HG03571 (cell line): ENCODE measurements around the gene SLC9A9.
A peak's percentile ranks its signal among the peaks of the same experiment; 100 is the strongest.

Experiments used
- ATAC-seq: cut with Tn5 transposase; IDR thresholded peaks from one replicate; pipeline ENCODE4 v1.9.1; 2021; ENCODE audit not compliant: unreplicated experiment

SLC9A9 gene

DNA sequence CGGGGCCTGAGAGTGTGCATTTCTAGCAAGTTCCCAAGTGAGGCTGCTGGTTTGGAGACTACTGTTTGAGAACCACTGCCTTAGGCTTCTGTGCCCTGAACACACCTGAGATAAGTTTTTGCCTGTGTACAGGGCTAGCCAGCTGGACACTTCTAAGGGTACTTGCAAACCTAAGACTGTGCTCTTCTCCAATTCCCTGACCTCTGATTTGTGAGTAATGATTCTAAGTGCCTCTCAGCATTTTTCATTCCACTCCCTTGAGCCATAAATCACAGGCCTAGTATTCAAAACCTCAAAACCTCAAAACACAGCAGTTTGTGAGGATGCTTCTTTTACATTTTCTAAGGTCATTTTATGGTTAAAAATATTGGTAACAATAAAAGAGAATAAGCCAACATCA, 580.3 kb downstream of the SLC9A9 start:
- no peak for ATAC-seq

DNA sequence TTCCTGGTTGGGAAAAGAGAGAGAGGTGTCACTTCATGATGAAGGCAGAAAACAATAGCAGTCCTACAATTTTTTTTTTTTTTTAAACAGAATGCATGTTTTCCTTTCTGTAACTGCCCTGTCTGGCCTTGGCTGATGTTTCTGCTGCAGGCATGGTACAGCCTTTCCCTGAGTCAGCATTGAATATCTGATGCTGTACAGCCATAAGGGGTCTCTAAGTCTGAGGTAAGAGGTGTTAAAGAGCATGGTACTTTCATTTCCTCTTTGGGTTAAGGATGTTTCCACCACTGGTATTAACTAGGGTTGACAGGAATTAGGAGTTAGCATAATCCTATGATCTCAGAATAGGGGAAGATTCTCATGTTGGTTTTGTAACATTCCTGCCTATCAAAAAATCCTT, 581.3 kb downstream of the SLC9A9 start:
- ATAC-seq, result peak; percentile 58

DNA sequence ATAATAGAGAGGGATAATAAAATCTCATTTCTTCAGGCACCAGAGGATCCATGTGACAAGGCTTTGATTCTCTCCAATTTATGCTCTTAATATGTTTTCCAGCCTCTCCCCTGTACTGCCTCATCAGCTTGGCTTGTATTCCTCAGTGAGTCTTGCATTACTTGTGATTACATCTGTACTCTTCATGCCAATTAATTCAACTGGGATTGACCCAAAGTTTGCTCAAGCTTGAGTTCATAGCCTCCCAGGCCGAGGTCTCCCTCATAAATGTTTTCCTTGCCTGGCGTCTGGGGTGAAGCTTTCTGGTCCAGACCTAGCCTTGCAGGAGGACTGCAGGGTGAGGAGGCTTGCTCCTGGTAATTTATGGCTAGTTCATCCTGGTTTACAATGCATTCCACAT, 581.8 kb downstream of the SLC9A9 start:
- no peak for ATAC-seq

DNA sequence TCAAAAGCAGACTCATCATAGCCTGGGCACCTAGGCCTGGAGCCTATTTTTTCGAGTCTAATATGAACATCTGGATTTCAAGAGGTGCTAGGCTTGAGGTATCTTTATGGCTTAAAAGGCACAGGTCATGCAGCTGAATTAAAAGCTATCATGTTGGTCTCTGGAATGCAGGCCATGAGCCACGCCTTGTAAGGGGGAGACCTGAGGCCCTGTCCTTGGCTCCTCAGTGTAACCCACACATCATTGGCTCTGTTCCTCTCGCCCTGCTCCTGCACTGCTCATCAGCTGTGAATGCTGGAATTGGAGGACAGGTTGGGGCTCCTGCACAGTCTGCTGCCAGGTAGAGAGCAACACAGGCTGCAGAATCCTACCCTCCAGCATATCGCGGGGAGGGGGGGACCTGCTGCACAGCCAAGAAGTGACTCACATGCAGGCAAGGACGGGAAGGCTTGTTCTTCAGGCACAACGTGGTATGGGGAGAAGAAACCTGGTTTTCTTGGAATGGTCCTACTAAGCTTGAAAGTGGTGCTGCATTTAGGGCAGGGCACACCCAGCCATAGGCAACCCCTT, 582.7 kb downstream of the SLC9A9 start:
- no peak for ATAC-seq

DNA sequence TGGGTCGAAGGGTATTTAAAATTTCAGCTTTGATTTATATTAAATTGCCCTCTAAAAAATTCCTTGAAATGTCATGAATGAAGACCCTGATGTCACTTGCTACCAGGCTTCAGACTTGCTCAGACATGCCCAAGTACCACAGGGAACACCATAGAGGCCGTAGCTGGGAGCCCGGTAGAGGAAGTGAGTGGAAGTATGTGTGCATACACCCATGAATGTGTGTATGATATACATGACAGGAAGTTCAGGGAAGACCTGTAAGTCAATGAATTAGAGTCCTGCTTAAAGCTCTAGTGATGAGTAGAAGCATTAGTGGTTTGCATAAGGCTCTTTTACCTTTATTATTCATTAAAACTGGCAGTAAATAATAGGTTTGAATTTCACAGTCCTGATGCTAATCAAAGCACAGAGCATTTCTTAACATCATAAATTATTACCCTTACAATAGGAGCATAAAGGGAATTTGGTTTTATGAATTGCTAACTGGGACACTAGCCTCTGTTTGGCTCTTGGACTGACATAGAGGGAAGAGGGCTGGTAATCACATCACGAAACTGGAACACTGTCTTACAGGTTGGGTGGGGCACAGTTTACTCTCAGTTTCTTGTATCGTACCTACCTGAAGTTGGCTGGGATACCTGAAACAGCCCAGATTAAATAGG, 584.3 kb downstream of the SLC9A9 start:
- ATAC-seq, result no peak

DNA sequence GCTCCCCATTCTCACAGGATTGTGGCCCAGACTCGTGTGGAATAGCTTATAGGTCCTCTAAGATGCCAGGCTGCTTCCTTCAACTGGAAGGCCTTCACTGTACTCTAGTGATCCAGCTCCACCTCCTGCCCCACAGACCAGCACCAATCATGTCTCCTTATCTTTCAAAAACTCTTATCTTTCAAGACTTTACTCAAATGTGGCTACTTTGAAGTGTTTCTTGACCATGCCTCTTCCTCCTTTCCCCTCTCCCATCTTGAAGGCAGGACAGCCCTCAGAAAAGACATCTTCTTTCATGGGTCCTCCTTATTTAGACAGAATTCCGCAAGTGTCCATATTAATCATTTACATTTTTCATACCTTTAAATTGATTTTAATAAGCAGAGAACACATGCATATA, 586.4 kb downstream of the SLC9A9 start:
- no peak for ATAC-seq

DNA sequence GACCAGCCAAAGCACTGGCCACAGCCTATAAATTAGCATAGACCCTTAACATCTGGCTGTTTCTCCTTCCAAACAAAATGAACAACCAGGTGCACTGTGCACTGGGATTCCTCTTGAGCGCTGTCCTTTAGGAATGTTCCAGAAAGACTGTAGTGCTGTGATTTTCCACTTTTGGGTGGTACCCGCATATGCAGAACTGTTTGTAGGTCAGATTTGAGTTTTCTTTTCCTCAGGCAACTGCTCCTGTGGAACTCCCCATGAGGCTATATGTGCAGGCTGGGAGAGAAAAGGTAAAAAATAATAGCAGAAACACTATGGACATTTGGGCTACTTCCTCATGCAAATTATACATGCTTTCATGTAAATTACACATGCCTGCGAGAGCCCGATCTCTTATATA, 589.6 kb downstream of the SLC9A9 start:
- ATAC-seq, result no peak

DNA sequence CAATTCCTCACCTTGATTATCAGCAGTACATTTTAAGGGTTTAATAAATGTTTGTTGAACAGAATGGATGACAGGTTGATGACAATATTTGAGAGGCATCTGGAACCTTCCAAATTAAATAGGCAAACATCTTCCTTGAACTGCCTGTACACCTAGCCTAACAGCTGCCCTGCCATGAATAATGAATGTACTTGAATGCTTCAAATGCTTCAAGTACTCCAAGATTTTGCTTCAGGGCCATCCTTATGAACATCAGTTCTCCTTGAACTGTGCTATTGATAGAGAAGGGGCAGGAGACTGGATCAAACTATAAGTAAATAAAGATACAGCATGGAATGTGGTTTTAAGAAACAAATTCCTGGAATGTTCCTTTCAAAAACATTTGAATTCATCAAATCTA, 591.9 kb downstream of the SLC9A9 start:
- no peak for ATAC-seq

DNA sequence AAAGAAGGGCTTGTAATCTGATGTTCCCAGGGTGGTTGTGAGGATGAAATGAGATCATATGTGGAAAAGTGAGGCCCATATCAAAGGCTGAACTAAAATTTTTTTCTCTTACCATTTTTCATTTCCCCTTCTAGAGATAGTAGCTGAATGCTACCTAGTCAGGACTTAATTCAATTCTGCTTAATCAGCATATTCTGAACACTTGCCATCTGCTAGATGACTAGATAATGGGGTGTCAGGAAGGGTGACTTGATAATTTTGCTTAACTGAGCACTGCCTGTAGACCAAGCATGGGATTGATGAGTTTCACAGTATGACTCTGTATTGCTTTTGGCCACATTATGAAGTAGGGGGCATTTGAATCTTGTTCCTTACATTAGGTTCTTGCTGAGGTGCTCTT, 592.5 kb downstream of the SLC9A9 start:
- ATAC-seq, result no peak

DNA sequence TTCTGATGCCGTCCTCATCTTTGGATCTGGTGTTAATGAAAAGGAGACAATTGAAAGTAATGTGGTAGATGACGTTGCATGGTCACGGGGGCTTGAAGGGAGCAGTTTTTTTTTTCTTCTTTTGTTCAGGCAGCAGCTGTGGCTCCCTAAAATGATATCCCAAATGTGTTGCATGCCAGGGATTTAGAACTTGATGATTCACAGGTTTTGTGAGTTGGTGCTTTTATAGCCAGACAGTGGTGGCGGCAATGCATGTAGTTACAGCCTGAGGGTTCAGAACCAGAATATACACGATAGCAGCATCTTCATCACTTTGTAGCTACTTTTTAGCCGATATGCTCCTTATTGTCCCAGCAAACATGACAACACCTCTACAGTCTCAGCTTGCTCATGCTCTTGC, 595.3 kb downstream of the SLC9A9 start:
- no peak for ATAC-seq

DNA sequence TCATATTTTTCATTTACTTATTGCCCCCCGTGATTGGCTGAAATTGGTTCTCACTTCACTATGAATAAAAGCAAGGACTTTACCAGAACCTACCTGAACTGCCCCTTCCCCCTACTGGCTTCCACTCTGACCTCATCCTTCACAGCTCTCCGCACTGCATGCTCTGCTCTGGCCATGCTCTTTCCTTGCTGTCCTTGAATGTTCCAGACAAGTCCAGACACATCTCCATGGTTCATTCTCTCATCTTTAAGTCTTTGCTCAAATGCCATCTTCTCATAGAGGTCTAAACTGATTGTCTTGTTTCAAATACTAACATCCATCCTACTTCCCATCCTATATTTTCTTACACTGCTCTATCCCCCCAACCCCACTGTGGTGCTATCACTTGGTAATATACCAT, 599.3 kb downstream of the SLC9A9 start:
- no peak for ATAC-seq

DNA sequence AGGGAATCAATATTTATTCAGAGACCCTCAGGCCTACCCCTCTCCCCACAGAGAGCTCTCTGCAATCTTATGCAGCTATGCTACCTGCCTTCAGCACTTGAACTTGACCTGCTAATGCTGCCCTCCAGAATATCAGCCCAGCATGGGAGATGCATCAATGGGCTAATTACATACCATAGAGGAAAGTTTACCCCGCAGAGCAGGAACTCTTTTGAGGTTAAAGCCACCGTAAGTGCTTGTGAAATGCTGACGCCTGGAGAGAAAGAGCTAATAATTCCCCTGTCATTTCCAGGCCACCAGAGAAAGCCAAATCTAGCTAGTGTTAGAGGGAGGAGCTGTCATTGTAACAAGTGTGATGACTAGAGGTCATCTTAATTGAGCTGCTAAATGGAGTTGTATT, 601.2 kb downstream of the SLC9A9 start:
- no peak for ATAC-seq

DNA sequence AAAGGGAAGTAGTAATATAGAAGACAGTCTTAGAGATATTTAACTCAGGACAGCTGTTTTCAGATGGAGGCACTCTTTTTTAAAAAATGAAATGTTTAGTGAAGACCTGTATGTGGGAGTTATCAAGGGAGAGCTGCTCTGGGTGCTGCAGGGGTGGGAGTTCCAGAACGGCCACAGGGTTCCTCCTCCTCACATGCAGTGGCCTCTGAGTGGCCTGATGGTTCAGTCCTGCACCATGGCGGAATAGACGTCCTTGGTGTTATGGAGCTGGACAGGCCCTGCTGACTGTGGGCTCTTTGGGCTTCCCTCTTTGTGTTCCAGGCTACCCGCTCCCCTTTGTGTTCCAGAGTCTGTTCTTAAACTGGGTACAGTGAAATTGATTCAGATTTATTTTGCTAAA, 602.6 kb downstream of the SLC9A9 start:
- no peak for ATAC-seq

DNA sequence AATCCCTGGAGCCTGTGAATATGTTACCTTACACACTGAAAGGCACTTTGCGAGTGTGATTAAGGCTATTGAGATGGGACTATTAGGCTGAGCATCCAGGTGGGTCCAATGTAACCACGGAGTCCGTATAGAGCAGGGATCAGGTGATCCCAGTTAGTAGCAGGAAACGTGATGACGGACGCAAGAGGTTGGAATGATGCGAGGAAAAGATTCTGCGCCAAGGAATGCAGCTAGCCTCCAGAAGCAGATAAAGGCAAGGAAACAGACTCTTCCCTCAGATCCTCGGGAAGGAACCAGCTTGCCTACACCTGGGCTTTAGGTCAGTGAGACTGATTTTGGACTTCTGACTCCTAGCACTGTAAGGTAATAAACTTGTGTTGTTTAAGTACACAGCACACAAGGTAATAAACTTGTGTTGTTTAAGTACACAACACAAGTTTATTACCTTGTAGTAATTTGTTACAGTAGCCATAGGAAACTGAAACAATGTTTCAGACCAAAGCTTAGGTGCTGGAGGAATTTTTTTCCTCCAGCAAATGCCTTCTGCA, 603.7 kb downstream of the SLC9A9 start:
- no peak for ATAC-seq

DNA sequence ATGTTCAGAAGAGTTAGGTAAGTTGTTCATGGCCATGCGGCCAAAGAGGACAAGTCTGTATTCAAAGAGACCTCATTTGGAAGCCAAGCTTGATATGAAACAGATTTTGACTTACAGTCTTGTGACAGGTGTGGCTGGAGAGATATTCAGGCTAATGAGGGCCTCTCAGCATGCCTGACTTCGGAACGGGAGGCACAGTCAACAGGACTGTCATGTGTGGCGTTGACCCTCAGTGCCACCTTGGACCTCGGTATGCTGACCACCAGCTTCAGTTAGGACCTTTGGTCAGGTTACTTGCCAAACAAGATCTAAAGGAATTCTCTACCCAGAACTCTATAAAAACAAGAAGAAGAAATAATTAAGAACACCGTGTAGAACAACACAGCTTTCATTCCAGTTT, 604.6 kb downstream of the SLC9A9 start:
- no peak for ATAC-seq

DNA sequence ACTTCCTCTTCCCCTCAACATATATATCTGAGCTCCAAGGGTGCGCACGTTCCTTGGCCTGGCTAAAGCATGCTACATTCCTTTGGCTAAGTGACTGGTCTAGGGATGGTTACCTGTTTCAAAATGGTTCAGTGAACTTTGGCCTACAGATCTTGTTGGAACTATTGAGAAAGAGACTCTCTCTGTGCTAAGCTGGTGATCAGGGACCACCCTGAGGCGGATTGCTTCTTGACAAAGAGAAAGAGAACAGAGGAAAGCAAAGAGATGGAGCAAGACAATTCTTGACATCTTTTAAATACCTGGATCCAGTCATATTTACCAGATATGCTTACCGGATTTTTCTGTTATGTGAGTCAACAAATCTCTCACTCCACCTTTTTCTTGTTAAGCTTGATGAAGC, 605.6 kb downstream of the SLC9A9 start:
- ATAC-seq, result no peak

DNA sequence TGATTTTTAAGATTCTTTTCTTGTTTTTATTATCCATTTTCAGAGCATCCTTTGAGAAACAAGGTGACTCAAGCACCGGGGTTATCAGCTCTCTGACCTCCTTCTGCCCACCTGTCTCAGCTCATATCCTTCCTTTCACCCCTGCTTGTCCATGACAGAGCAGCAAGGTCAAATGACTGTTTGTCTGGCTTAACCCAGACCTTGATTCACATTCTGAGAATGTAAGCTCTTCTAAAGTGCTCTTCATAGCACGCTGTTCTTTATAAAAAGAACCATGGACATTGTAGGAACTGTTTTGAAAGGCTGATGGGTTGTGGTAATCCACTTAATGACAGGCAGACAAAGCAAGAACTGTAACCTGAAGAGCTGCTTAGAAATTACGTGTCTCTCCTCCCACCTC, 606.2 kb downstream of the SLC9A9 start:
- ATAC-seq, result no peak

DNA sequence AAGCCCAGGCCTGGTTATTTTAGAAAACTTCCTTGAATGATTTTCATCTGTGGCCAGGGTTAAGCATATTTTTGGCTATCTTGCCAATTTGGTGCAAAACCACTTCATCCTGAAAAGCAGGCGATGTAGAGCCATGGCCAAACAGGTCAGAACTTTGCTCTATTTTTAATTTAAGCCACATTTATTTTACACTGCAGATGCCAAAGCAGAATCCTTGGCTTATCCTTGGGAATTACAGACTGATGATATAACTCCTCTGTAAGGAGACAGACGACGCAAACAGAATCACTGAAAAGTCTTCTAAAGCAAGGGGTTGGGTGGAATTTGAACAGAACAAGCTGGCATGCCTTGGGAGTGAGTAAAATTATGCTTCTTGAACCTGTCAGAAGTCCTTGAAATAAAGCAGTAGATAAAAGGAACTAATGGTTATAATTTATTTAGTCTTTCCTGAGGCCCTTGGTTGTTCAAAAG, 606.8 kb downstream of the SLC9A9 start:
- no peak for ATAC-seq

DNA sequence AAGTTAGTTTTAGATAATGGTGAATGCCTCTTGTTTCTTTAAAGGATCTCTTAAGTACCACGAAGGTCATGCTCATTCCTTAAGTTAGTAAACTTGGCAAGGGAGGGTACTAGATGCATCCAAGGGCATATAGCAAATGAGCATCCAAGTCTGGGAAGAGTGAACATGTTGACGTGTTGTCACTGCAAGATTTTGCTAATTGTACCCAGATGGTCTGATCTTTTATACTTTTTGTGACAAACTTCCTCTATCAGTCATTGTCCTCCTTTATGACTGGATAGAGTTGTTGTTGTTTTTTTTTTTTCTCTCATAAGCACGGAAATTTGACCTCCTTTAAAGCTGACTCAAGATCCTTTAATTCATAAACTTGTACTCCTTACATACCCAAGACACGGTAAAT, 607.4 kb downstream of the SLC9A9 start:
- no peak for ATAC-seq

DNA sequence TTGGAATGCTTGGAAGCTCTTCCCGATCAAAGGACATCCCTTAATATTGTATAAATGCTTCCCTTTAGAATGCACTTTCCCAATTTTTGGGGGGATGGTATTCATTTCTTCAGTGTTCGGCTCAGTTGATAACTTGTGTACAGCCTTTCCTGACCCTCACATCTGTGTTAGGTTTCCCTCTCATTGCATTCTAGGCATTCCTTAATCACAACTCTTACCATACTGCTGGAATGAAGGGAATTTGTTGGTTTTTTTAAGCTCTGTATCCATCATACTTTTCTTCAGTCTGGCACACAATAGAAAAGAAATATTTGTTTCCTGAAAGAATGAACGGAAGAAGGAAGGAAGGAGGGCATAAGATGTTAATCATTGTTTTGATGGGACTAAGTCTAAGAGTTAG, 609.2 kb downstream of the SLC9A9 start:
- ATAC-seq, result no peak

DNA sequence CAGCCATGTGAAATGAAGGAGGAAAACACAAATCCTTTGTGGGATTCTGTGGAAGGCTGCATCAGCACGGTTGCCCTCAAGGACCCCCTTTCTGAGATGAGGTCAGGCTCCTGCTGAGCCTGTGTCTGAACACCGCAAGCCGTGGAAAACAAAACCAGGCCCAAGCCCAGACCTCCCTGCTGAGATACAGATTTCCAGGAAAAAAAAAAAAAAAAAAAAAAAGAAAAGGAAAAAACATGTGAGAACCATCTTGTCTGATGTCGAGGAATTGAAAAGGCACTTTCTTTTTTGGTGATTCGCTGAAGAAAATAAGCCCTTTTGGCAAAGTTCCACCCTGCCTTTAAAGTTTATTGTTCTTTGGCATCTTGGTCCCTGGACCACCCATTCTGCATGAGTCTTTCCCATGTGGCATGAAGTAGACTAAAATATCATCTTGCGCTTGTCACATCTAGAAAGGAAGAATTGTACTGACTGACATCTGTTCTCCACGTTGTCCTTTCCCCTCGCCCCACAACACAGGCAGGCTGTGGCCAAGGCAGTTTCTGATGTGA, 611.1 kb downstream of the SLC9A9 start:
- no peak for ATAC-seq

DNA sequence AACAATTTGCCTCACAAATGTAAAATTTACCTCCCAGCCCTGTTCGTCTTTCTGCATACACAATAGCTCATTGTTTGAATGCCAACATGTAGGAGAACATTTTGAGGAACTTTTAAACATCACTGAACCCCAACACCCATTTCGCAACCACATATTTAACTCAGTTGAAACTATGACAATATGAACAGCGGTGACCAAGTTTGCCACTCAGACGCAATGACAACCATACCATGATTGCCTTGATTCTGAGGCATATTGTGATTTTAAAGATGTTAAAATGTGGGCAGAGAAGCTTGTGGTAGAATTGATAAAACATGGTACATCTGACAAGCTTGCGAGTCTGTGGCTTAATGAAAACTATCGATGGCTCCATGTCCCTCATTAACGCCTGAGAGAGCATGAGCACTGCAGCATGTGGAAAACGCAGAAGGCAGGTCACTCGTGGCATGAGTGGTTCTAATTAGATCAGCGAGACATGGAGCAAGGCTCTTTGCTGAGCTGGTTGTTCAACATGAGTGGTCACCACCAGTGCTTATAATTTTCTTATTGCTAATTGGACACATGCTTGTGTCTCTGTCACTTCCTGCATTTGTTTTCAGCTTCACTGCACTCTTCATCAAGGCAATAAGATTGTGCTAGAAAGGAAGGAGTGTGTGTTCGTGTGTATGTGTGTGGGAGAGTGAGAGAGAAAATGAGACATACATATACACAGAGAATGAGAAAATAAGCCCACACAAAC, 611.9 kb downstream of the SLC9A9 start:
- no peak for ATAC-seq
